A204.1 (cell line): ENCODE results near the gene NMT2.

Experiments
- FAIRE-seq: peaks from 2 replicates; lab custom pipeline; 2012; peaks lifted over from hg19 to GRCh38; lab: Jason Lieb, UNC

Gene NMT2

DNA sequence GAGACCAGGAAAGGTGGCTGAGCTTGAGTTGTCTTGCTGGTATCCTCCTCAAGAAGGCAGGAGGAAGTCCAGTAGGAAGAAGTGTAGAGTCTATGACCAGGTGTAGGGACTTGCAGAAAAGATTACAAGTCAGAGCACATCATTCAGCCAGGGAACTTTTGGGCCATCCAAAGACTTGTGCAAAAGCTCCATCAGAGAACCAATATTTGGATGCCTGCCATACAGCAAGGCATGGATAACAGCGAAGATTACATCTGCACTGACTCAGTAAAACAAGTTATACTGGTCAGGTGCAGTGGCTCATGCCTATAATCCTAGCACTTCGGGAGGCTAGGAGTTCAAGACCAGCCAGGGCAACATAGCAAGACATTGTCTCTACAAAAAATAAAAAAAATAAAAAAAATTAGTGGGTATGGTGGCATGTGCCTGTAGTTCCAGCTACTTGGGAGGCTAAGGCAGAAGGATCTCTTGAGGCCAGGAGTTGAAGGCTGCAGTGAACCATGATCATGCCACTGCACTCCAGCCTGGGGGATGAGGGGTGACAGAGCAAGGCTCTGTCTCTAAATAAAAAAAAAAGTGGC, 13.2 kb upstream of the NMT2 start:
- FAIRE-seq: no peak

DNA sequence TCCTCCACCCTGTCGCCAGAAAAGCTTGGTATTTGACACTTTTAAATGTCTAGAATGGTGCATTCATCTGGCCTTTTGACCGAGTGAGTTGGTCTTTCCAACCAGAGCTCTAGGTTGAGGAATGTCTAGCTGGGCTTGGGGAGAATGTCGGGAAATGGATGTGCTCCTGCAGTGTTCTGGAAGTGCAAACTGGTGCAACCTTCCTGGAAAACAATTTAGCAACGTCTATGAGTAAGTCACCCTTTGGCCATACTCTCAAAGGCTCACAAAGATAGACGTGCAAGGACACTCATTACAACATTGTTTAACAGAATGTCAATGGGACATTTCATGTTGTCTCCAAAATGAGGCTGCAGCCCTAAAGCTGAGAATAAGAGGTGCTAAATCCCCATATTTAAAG, 12.2 kb upstream of the NMT2 start:
- no peak for FAIRE-seq

- FAIRE-seq: no peak
Measured at GRCh38 chr10:15176269-15176668, 7.8 kb upstream of the NMT2 start.

DNA sequence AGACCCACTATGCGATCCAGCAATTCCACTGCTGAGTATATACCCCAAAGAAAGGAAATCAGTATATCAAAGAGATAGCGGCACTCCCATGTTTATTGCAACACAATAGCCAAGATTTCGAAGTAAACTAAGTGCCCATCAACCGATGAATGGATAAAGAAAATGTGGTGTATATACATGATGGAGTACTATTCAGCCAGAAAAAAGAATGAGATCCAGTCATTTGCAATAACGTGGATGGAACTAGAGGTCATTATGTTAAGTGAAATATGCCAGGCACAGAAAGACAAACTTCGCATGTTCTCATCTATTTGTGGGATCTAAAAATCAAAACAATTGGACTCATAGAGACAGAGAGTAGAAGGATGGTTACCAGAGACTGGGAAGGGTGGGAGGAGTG, 7.1 kb upstream of the NMT2 start:
- FAIRE-seq: no peak

- no peak for FAIRE-seq
Measured at GRCh38 chr10:15172306-15172840, 3.9 kb upstream of the NMT2 start.

DNA sequence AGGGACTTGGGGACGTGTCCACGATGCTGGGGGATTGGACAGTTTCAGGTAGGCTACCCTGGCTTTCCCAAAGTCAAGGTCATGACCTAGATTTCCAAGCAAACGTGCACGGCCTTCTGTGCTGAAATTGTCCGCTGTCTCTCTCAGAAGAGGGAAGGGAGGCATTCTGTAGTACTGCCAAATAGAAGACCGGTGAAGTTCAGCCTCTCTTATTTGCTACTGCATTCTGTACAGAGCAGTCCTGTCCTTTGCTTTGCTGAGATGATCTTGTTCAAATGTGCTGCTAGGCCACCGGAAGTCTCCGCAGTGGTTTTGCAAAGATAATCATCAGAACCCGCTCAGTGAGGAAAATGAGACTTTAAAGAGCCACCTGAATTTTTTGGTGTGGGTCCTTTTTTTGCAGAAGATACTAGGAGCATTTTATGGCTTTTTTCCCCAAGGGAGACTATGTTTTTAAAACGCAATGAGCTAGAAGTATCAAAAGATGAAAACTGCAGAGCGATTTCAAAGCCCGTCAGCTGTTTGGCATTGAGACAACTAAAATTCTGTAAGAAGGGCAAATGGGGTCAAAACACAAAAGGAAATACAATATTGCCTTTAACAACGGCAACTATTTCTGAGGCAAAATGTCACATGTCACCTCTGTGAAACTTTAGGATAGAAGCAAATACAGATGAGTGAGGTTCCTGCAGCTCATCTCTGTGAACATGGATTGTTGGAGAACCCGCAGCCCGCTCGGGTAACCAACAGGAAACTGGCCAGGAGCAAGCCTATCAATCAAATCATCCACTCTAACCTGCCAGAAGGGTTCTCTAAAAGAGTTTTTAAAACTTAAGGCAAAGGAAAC, 1.3 kb upstream of the NMT2 start:
- no peak for FAIRE-seq

GRCh38 chr10:15168786-15169554, 477 bp upstream of the NMT2 start:
- no peak for FAIRE-seq

- no peak for FAIRE-seq
Measured at GRCh38 chr10:15167411-15168290, 842 bp downstream of the NMT2 start.

- no peak for FAIRE-seq
Measured at GRCh38 chr10:15166325-15166724, 2.2 kb downstream of the NMT2 start.

DNA sequence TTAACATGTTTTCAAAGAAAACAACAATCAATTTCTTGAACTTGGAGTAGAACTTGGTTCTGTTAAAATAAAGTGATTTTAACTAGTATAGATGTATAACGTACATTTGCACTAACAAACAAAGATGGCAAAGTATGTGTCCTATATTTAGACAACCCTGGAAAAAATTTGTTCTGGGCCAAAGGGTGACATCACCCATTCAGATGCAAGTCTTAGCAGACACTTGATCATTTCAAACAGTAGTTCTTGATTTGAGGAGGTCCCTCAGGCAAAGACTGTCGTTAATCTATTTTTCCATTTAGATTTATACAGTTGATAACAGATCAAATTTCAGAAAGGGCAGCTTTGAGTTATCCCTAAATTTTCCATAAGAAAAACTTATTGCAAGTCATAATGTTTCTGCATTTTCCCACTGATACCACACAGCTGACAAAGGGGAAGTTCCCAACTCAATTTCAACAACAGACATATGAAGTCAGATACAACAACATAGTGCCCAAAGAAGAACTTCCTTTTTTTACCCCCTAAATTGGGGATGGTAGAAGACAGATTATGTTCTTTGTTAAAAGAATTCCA, 5.2 kb downstream of the NMT2 start:
- FAIRE-seq: no peak

GRCh38 chr10:15158972-15159371, 9.5 kb downstream of the NMT2 start:
- no peak for FAIRE-seq

- no peak for FAIRE-seq
Measured at GRCh38 chr10:15158448-15158847, 10.0 kb downstream of the NMT2 start.

- no peak for FAIRE-seq
Measured at GRCh38 chr10:15155978-15156656, 12.4 kb downstream of the NMT2 start.

DNA sequence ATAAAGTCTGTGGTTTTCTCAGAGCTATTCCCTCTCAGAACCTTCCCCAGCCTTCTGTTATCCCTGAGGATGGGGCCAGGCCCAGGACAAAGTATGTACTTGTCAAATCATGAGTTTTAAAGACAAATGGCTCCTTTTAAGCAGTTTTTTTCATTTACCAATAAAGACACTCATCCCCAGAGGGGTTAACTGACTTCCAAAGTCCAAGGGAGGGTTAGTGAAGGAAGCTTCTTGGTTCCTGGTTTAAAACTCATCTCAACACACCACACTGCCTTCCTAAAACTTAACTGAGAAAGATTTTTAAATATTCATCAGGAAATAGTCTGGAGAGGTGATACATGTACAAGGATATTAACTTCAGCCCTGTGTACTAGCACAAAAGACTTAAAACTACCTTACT, 15.9 kb downstream of the NMT2 start:
- FAIRE-seq: no peak

GRCh38 chr10:15150563-15150962, 17.9 kb downstream of the NMT2 start:
- FAIRE-seq: no peak

GRCh38 chr10:15149042-15149771, 19.3 kb downstream of the NMT2 start:
- FAIRE-seq: no peak

DNA sequence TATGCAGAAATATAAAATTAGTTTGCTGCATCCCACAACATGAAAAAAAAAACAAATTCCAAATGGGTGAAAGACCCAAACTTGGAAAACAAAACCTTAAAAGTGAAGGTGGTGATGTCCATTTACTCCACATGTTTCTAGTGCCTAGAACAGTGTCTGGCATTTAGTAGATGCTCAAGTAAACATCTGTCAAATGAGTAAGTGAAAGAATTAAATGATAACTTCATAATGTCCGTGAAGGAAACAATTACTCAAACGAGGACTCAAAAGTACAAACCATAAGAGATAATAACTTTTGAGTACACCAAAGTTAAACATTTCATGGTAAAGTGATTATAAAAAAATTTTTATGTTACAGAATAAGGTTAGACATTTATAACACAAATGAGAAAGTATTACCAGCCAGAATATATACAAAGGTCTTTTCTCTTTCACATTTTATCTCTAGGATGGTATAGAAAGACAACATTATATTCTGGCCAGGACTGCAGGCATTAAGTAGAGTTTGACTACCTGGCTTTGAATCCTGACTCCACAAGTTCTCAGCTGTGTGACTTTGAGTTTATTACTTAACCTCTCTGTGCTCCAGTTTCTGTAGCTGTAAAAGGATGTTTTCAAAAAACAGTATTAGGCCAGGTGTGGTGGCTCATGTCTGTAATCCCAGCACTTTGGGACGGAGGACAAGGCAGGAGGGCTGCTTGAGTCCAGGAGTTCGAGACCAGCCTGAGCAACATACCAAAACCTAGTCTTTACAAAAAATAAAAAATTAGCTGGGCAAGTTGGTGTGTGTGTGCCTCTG, 20.7 kb downstream of the NMT2 start:
- no peak for FAIRE-seq

- no peak for FAIRE-seq
Measured at GRCh38 chr10:15146366-15146765, 22.1 kb downstream of the NMT2 start.

DNA sequence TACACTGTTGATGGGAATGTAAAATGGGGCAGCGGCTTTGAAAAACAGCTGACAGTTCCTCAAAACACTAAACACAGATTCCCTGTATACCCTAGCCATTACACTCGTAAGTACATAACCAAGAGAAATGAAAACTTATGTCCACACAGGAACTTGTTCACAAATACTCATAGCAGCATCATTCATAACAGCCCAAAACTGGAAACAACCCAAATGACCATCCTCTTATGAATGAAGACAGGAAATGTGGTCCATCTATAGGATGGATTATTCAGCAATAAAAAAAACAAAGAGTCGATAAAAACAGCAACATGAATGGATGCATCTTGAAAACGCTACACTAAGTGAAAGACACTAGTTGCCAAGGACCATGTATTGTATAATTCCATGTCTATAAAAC, 23.7 kb downstream of the NMT2 start:
- FAIRE-seq: no peak
